GM21576 (cell line): ENCODE measurements around the gene IL16.

Experiments
- ATAC-seq: cut with Tn5 transposase; IDR thresholded peaks from one replicate; pipeline ENCODE4 v1.9.1; 2021; ENCODE audit warnings: mild to moderate bottlenecking, moderate library complexity; ENCODE audit not compliant: unreplicated experiment

Gene IL16

GRCh38 chr15:81289910-81290309, 93.2 kb downstream of the IL16 start:
- ATAC-seq = no peak

GRCh38 chr15:81291916-81292522, 95.3 kb downstream of the IL16 start:
- ATAC-seq = no peak

GRCh38 chr15:81292523-81293001, 95.9 kb downstream of the IL16 start:
- peak; percentile 40 for ATAC-seq

GRCh38 chr15:81293728-81294515, 97.2 kb downstream of the IL16 start:
- peak; percentile 62 for ATAC-seq

GRCh38 chr15:81294516-81294880, 97.8 kb downstream of the IL16 start:
- ATAC-seq = no peak

- no peak for ATAC-seq
Measured at GRCh38 chr15:81295486-81296121, 98.9 kb downstream of the IL16 start.

GRCh38 chr15:81296186-81296585, 99.5 kb downstream of the IL16 start:
- no peak for ATAC-seq

- peak; percentile 40 for ATAC-seq
Measured at GRCh38 chr15:81296673-81297072, 100.0 kb downstream of the IL16 start.

GRCh38 chr15:81297147-81297572, 100.5 kb downstream of the IL16 start:
- no peak for ATAC-seq

GRCh38 chr15:81297603-81298575, 101.2 kb downstream of the IL16 start:
- ATAC-seq = no peak

GRCh38 chr15:81298611-81299010, 101.9 kb downstream of the IL16 start:
- no peak for ATAC-seq

- ATAC-seq = no peak
Measured at GRCh38 chr15:81299156-81299555, 102.5 kb downstream of the IL16 start.

GRCh38 chr15:81299630-81300273, 103.1 kb downstream of the IL16 start:
- ATAC-seq = no peak

GRCh38 chr15:81301385-81301784, 104.7 kb downstream of the IL16 start:
- peak; percentile 5 for ATAC-seq

GRCh38 chr15:81301815-81302399, 105.2 kb downstream of the IL16 start:
- peak; percentile 79 for ATAC-seq

- peak; percentile 9 for ATAC-seq
Measured at GRCh38 chr15:81302701-81303109, 106.0 kb downstream of the IL16 start.

- ATAC-seq = no peak
Measured at GRCh38 chr15:81303244-81304225, 106.9 kb downstream of the IL16 start.

- ATAC-seq = no peak
Measured at GRCh38 chr15:81304226-81304625, 107.5 kb downstream of the IL16 start.

GRCh38 chr15:81308260-81308659, 111.6 kb downstream of the IL16 start:
- no peak for ATAC-seq
